Measurements from ENCODE around the gene MAGEA9.

DNA sequence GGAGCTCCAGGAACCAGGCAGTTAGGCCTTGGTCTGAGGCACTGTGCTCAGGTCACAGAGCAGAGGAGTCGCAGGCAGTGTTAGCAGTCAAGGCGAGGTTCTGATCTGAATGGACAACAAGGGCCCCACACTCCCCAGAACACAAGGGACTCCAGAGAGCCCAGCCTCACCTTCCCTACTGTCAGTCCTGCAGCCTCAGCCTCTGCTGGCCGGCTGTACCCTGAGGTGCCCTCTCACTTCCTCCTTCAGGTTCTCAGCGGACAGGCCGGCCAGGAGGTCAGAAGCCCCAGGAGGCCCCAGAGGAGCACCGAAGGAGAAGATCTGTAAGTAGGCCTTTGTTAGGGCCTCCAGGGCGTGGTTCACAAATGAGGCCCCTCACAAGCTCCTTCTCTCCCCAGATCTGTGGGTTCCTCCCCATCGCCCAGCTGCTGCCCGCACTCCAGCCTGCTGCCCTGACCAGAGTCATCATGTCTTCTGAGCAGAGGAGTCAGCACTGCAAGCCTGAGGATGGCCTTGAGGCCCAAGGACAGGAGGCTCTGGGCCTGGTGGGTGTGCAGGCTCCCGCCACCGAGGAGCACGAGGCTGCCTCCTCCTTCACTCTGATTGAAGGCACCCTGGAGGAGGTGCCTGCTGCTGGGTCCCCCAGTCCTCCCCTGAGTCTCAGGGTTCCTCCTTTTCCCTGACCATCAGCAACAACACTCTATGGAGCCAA is 26.2 kb downstream of the MAGEA9 start:
- TF ChIP-seq, protein P1, sequence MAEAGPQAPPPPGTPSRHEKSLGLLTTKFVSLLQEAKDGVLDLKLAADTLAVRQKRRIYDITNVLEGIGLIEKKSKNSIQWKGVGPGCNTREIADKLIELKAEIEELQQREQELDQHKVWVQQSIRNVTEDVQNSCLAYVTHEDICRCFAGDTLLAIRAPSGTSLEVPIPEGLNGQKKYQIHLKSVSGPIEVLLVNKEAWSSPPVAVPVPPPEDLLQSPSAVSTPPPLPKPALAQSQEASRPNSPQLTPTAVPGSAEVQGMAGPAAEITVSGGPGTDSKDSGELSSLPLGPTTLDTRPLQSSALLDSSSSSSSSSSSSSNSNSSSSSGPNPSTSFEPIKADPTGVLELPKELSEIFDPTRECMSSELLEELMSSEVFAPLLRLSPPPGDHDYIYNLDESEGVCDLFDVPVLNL (CRISPR knock-in tag; IDR thresholded peaks at IDR 0.05; ENCODE audit: borderline replicate concordance, low read depth) = no peak
- TF ChIP-seq, protein P2, sequence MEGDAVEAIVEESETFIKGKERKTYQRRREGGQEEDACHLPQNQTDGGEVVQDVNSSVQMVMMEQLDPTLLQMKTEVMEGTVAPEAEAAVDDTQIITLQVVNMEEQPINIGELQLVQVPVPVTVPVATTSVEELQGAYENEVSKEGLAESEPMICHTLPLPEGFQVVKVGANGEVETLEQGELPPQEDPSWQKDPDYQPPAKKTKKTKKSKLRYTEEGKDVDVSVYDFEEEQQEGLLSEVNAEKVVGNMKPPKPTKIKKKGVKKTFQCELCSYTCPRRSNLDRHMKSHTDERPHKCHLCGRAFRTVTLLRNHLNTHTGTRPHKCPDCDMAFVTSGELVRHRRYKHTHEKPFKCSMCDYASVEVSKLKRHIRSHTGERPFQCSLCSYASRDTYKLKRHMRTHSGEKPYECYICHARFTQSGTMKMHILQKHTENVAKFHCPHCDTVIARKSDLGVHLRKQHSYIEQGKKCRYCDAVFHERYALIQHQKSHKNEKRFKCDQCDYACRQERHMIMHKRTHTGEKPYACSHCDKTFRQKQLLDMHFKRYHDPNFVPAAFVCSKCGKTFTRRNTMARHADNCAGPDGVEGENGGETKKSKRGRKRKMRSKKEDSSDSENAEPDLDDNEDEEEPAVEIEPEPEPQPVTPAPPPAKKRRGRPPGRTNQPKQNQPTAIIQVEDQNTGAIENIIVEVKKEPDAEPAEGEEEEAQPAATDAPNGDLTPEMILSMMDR (IDR thresholded peaks at IDR 0.05) = no peak
- TF ChIP-seq, protein P3, sequence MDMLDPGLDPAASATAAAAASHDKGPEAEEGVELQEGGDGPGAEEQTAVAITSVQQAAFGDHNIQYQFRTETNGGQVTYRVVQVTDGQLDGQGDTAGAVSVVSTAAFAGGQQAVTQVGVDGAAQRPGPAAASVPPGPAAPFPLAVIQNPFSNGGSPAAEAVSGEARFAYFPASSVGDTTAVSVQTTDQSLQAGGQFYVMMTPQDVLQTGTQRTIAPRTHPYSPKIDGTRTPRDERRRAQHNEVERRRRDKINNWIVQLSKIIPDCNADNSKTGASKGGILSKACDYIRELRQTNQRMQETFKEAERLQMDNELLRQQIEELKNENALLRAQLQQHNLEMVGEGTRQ (CRISPR knock-in tag; IDR thresholded peaks at IDR 0.05) = no peak
- no peak for TF ChIP-seq FOXP4 (CRISPR knock-in tag; IDR thresholded peaks at IDR 0.05)
- no peak for TF ChIP-seq ZNF138 (CRISPR knock-in tag; conservative IDR thresholded peaks at IDR 0.05)
- TF ChIP-seq JUN (CRISPR knock-in tag; IDR thresholded peaks at IDR 0.05) = no peak
